Heart left ventricle (tissue), 16 donors: Measurements from ENCODE around the gene GLG1. TPM values are rescaled to one million over a fixed set of nuclear protein-coding genes. Genes with fewer than 3 reads are reported as not detected.
A peak's percentile ranks its signal among the peaks of the same experiment; 100 is the strongest.

ENCODE experiments used
- ATAC-seq, 4 donors: fragments of 200-7000 bp; cut with Tn5 transposase; one replicate each; pipeline ENCODE4 v1.9.1; 2020 to 2022; ENCODE audit warnings: moderate library complexity in 4 of 4, mild to moderate bottlenecking in 3 of 4, moderate number of reproducible peaks in 1 of 4
- DNase-seq, 5 donors: peaks; one replicate each; pipeline ENCODE4 v3.0.0-alpha.2; 2020
- H3K27ac ChIP-seq, 12 donors: fragments of 200-600 bp; sonication (generic) in 4 of 12; one replicate each; pipeline versions ENCODE4 v1.5.0 to v1.8.0; 2016 to 2022; ENCODE audit warnings: mild to moderate bottlenecking in 2 of 12
- H3K27me3 ChIP-seq, 9 donors: fragments of 200-600 bp; sonication (generic) in 2 of 9; one replicate each; pipeline versions ENCODE4 v1.5.1 to v1.8.0; 2016 to 2022; ENCODE audit warnings: mild to moderate bottlenecking in 3 of 9
- H3K36me3 ChIP-seq, 9 donors: fragments of 200-600 bp; sonication (generic) in 2 of 9; one replicate each; pipeline versions ENCODE4 v1.5.0 to v1.8.0; 2018 to 2022; ENCODE audit warnings: mild to moderate bottlenecking in 2 of 9
- H3K4me1 ChIP-seq, 12 donors: fragments of 200-600 bp; sonication (generic) in 4 of 12; one replicate each; pipeline versions ENCODE4 v1.5.0 to v1.8.0; 2016 to 2022; ENCODE audit warnings: mild to moderate bottlenecking in 3 of 12
- H3K4me3 ChIP-seq, 12 donors: fragments of 200-600 bp; sonication (generic) in 4 of 12; one replicate each; pipeline versions ENCODE4 v1.5.0 to v1.8.0; 2017 to 2022; ENCODE audit warnings: mild to moderate bottlenecking in 9 of 12, moderate library complexity in 4 of 12
- H3K9me3 ChIP-seq, 12 donors: fragments of 200-600 bp; sonication (generic) in 4 of 12; one replicate each; pipeline versions ENCODE4 v1.5.0 to v1.8.0; 2016 to 2022; ENCODE audit warnings: mild to moderate bottlenecking in 1 of 12
- POLR2A ChIP-seq, 2 donors: fragments of 450-650 bp; IDR thresholded peaks; one replicate each; pipeline ENCODE4 v1.6.1; 2017; ENCODE audit warnings: antibody characterized with exemption in 2 of 2, mild to moderate bottlenecking in 2 of 2, moderate library complexity in 2 of 2
- WGBS, 4 donors: extraction: QIAGEN DNeasy Blood & Tissue Kit in 2 of 4; methylation state at CpG; one replicate each; pipeline versions ENCODE4 v1.1.5 to v1.1.7; 2013 to 2018; 5-methylcytosine and 5-hydroxymethylcytosine counted together
- intact Hi-C, 10 donors: fragments of 100-400 bp; cut with DNase I; formaldehyde crosslinking; loops; one replicate each; pipeline versions ENCODE4 v1.11.1 to v1.14.2; 2022
- polyA plus RNA-seq, 2 donors: library from polyadenylated mRNA; stranded (reverse); fragments of 200-250 nt; gene quantifications; one replicate each; pipeline ENCODE4 v1.2.3, GENCODE V29; 2013
- total RNA-seq, 9 donors: library from RNA; depleted of rRNA in 2 of 9; stranded (reverse); fragments of >200 nt in 2 of 9; fragmentation: NEBNext Ultra II Directional in 3 of 9; extraction: Animal tissue kit (Norgen Biotek cat#: 25700) in 3 of 9; gene quantifications; one replicate each; pipeline versions ENCODE4 v1.1.0 to v1.2.4, GENCODE V29; 2016 to 2023
- TF ChIP-seq, protein P1 (sequence below), 12 donors: fragments of 200-600 bp; sonication (generic) in 4 of 12; IDR thresholded peaks; one replicate each; pipeline versions ENCODE4 v1.5.0 to v1.8.0; 2018 to 2022; ENCODE audit warnings: antibody characterized with exemption in 12 of 12, mild to moderate bottlenecking in 5 of 12
- donor health status: ischemic (EF 13 %, LVEDD 7.1; RV severe dilation, severe dysfunction).
- donor health status: healthy with polysubstance abuse.
- donor health status: DM: no; HTN: yes; CAD: no.
- donor health status: DM: no; HTN: no; CAD: no.
- donor health status: ischemic (EF 25% LVEDD 6.9; RV normal size, moderate dysfunction).
- donor health status: ischemic (EF 25% LVEDD 5.7; RV mildly dilated, moderate dysfunction).
- donor health status: healthy.
- donor health status: DM: yes; HTN: yes; CAD: no.
- donor health status: ischemic (EF 35%, LVEDD 5.7; RV mildly dilated, moderate dysfunction).
- donor health status: nonischemic (EF 11% LVEDD 7.7; RV severe dilation, severe dysfunction).
- donor health status: DM: yes; HTN: yes; CAD: no.
- donor health status: PGD.
- donor health status: ischemic (EF 29% LVEDD 5.4; RV normal size, mild dysfunction).
- donor health status: nonischemic (EF 23%, LVEDD 6.1; RV moderate dilation, normal function).

The GLG1 gene
- total and polyA plus RNA-seq, 11 donors, result 26.5 to 138 (median 102) TPM

DNA sequence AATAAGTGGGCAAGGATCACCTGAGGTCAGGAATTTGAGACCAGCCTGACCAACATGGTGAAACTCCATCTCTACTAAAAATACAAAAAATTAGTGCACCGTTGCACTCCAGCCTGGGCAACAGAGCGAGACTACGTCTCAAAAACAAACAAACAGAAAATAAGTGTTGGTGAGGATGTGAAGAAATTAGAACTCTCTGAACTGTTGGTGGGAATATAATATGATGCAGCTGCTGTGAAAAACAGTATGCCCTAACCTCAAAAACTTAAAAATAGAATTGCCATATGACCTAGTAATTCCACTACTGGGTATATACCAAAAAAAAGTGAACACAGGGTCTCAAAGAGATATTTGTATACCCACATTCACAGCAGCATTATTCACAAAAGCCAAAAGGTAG is 26.1 kb downstream of the GLG1 start:
- ATAC-seq, result no peak
- TF ChIP-seq POLR2A (IDR thresholded peaks at IDR 0.05), result no peak
- TF ChIP-seq, protein P1, sequence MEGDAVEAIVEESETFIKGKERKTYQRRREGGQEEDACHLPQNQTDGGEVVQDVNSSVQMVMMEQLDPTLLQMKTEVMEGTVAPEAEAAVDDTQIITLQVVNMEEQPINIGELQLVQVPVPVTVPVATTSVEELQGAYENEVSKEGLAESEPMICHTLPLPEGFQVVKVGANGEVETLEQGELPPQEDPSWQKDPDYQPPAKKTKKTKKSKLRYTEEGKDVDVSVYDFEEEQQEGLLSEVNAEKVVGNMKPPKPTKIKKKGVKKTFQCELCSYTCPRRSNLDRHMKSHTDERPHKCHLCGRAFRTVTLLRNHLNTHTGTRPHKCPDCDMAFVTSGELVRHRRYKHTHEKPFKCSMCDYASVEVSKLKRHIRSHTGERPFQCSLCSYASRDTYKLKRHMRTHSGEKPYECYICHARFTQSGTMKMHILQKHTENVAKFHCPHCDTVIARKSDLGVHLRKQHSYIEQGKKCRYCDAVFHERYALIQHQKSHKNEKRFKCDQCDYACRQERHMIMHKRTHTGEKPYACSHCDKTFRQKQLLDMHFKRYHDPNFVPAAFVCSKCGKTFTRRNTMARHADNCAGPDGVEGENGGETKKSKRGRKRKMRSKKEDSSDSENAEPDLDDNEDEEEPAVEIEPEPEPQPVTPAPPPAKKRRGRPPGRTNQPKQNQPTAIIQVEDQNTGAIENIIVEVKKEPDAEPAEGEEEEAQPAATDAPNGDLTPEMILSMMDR (IDR thresholded peaks at IDR 0.05), result no peak
- Histone ChIP-seq H3K4me3 (no peak overlapping the region), H3K27ac (no peak overlapping the region), H3K27me3 (no peaks in the 10 kb centered on the region), H3K4me1 (peaks cover 0 to 49% (median 17%) of the 10 kb centered on the region in 12 donors), H3K9me3 (no peaks in the 10 kb centered on the region), H3K36me3 (no peaks in the 10 kb centered on the region)
- intact Hi-C loops, result no loop called here
- DNase-seq, result no peak
- 77 to 87% (median 81%) methylated on average over 3 of the region's 3 CpGs for WGBS, 4 donors

DNA sequence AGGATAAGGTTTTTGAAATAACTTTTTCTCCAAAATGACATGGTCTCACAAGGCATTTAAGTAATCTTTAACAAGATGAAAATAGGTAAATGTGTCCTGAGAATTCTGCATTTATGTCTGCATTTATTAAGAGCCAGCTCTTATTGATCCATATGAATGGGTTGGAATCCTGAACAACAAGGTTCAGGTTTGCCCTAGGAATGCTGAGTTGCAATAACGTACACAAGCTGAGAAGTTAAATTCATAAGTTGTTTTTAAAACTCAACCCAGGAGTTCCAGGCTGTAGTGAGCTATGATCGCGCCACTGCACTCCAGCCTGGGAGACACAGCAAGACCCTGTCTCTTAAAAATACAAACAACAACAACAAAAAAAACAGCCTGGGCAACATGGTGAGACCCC is 28.1 kb downstream of the GLG1 start:
- H3K4me3 ChIP-seq, result no peak overlapping the region
- WGBS, 4 donors, result 97 to 98% (median 97%) methylated on average over 3 of the region's 3 CpGs
- intact Hi-C loops, result no loop called here
- H3K4me1 ChIP-seq, result peaks cover 0 to 57% (median 17%) of the 10 kb centered on the region in 12 donors
- no peak for ATAC-seq
- TF ChIP-seq, protein P1 (IDR thresholded peaks at IDR 0.05), result no peak
- no peak for TF ChIP-seq POLR2A (IDR thresholded peaks at IDR 0.05)
- no peaks in the 10 kb centered on the region for H3K9me3 ChIP-seq
- no peak for DNase-seq
- no peak overlapping the region for H3K27ac ChIP-seq
- H3K27me3 ChIP-seq, result no peaks in the 10 kb centered on the region
- H3K36me3 ChIP-seq, result no peaks in the 10 kb centered on the region

DNA sequence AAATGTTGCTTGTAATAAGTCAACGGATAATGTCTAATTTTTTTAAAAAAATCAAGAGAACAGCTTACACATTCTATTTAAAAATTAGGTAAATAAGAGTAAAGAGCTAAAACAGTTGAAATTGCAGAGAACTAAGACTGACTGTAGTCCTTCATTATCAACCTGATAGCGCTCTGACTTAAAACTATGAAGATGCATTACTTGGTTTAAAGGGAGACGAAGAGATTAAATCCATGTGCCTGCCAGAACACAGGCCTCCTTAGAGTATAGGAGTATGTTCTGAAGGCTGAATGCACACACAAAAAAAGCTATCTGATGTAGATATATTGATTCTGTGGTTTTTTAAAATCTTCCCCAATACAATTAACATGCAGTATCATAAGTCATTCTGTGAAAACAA is 28.5 kb downstream of the GLG1 start:
- TF ChIP-seq, protein P1 (IDR thresholded peaks at IDR 0.05), result no peak
- no peak for TF ChIP-seq POLR2A (IDR thresholded peaks at IDR 0.05)
- H3K4me1 ChIP-seq, result peaks cover 0 to 60% (median 17%) of the 10 kb centered on the region in 12 donors
- H3K27ac ChIP-seq, result no peak overlapping the region
- ATAC-seq (no peak), DNase-seq (no peak)
- no peaks in the 10 kb centered on the region for H3K27me3 ChIP-seq
- intact Hi-C loops, result no loop called here
- WGBS, 4 donors, result 85 to 95% (median 93%) methylated on average over 3 of the region's 3 CpGs
- no peaks in the 10 kb centered on the region for H3K9me3 ChIP-seq
- no peaks in the 10 kb centered on the region for H3K36me3 ChIP-seq
- no peak overlapping the region for H3K4me3 ChIP-seq

DNA sequence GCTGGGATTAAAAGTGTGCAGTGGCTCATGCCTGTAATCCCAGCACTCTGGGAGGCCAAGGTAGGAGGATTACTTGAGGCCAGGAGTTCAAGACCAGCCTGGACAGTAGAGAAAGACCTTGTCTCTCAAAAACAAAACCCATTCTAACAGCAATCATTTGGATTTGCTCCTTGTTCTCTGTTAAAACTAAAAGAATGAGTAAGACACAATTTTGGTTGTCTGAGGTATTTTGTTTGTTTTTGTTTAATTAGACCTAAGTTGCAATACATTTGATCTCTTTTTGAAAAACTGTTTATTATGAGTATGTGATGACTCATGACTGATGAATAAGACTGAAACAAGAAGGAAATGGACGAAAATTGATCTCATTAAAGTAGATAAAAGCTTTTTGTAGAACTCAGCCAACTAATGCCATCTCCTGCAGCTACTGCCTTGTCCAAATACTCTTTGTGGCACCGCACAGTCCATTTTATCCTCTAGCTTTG is 29.0 kb downstream of the GLG1 start:
- Histone ChIP-seq H3K4me1 (peaks cover 0 to 60% (median 17%) of the 10 kb centered on the region in 12 donors), H3K9me3 (no peaks in the 10 kb centered on the region), H3K4me3 (no peak overlapping the region), H3K27ac (peak overlapping the region in 1 of 12 donors; percentile 20), H3K27me3 (no peaks in the 10 kb centered on the region), H3K36me3 (no peaks in the 10 kb centered on the region)
- DNase-seq, result no peak
- intact Hi-C loops, result no loop called here
- no peak for TF ChIP-seq POLR2A (IDR thresholded peaks at IDR 0.05)
- TF ChIP-seq, protein P1 (IDR thresholded peaks at IDR 0.05), result no peak
- 75 to 89% (median 86%) methylated on average over 2 of the region's 2 CpGs for WGBS, 4 donors
- ATAC-seq, result no peak
